OCI-LY3 (cell line): ENCODE measurements around the gene ISOC1.

Experiments used
- EZH2phosphoT487 ChIP-seq: fragments of 200-600 bp; shearing (Covaris generic); IDR thresholded peaks from 2 replicates; pipeline ENCODE4 v1.6.1; 2018; ENCODE audit warnings: antibody characterized with exemption, mixed run types, low read depth
- TF ChIP-seq, protein P1 (sequence below): fragments of 200-600, 300-600 bp; sonication (generic); IDR thresholded peaks from 2 replicates; pipeline ENCODE4 v1.5.1; 2014; ENCODE audit warnings: antibody characterized with exemption, low read length, low read depth

DNA sequence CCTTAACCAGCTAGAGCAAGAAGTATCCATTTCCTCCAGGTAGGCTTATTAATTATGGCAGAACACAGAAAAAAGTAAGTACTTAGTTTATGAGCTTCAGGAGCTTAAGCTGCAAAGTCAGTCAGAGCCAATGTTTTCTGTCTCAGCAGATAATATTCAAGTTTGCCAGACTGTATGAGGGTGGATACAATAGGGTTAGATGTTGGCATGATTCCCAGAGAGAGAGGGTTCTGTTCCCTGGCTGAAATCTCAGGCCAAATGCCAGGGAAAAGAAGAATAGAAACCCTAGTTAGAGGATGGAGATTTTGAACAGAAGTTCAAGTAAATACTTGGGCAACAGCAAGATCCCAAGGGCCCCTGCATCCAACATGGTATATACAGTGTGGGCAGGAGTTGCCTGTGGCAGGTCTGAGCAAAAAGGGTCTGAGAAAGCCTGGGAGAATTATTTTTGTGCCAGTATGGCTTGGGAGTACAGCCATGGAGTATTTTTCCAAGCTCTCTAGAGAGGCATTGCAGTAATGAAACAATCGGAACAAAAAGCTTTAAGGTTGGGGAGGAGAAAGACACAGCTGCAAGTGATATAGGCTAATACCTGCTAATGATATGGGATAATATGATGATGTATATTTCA lies 31.0 kb upstream of the ISOC1 start:
- TF ChIP-seq, protein P1, sequence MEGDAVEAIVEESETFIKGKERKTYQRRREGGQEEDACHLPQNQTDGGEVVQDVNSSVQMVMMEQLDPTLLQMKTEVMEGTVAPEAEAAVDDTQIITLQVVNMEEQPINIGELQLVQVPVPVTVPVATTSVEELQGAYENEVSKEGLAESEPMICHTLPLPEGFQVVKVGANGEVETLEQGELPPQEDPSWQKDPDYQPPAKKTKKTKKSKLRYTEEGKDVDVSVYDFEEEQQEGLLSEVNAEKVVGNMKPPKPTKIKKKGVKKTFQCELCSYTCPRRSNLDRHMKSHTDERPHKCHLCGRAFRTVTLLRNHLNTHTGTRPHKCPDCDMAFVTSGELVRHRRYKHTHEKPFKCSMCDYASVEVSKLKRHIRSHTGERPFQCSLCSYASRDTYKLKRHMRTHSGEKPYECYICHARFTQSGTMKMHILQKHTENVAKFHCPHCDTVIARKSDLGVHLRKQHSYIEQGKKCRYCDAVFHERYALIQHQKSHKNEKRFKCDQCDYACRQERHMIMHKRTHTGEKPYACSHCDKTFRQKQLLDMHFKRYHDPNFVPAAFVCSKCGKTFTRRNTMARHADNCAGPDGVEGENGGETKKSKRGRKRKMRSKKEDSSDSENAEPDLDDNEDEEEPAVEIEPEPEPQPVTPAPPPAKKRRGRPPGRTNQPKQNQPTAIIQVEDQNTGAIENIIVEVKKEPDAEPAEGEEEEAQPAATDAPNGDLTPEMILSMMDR: no peak
- no peak for TF ChIP-seq EZH2phosphoT487
